B cell (primary cell): ENCODE results near the gene PFKFB3. TPM values are rescaled to one million over a fixed set of nuclear protein-coding genes. Genes with fewer than 3 reads are reported as not detected.

Source experiments
- ATAC-seq: fragments of 200-7000 bp; cut with Tn5 transposase; one replicate; pipeline ENCODE4 v1.10.0; 2021; ENCODE audit warnings: low read depth, mild to moderate bottlenecking, moderate number of reproducible peaks, moderate library complexity
- CTCF ChIA-PET: fragments of 350-600 bp; sonication (Branson Sonifier 250); formaldehyde crosslinking; loops from one replicate; lab custom pipeline; 2021; ENCODE audit warnings: antibody characterized with exemption, inconsistent platforms; lab: Charles Lee
- POLR2A ChIA-PET: fragments of 350-600 bp; sonication (Branson Sonifier 250); formaldehyde crosslinking; loops from one replicate; lab custom pipeline; 2021; ENCODE audit warnings: antibody characterized with exemption; lab: Charles Lee
- DNase-seq: peaks from one replicate; pipeline ENCODE4 v3.0.0; 2013
- H2AFZ ChIP-seq: 2 replicates; pipeline ENCODE4 v1.6.1; 2012; ENCODE audit warnings: mild to moderate bottlenecking, low read depth, low read length; ENCODE audit not compliant: insufficient read depth, poor library complexity, severe bottlenecking
- H3K27ac ChIP-seq, 2 donors: 1 replicate in 1 of 2; 2 replicates in 1 of 2; pipeline ENCODE4 v1.5.1; 2012 to 2013; ENCODE audit warnings: low read length in 2 of 2, mild to moderate bottlenecking in 2 of 2, moderate library complexity in 1 of 2
- H3K27me3 ChIP-seq, 4 experiments: fragments of 200-600 bp in 1 of 4; sonication (generic) in 1 of 4; replicated peaks in 1 of 4; 1 replicate in 2 of 4; 2 replicates in 2 of 4; pipeline versions ENCODE4 v1.6.1 to v1.7.0; 2013 to 2016; ENCODE audit warnings: low read length in 3 of 4, mild to moderate bottlenecking in 2 of 4, mixed read lengths in 1 of 4, moderate library complexity in 1 of 4; ENCODE audit not compliant: insufficient read depth in 4 of 4, control insufficient read depth in 3 of 4; ENCODE audit errors: control extremely low read depth in 1 of 4
- H3K36me3 ChIP-seq, 2 experiments: replicated peaks in 1 of 2; 1 replicate in 1 of 2; 2 replicates in 1 of 2; pipeline versions ENCODE4 v1.6.1 to v1.7.1; 2013; ENCODE audit warnings: low read length in 1 of 2; ENCODE audit not compliant: insufficient read depth in 2 of 2, control insufficient read depth in 1 of 2; ENCODE audit errors: control extremely low read depth in 1 of 2, extremely low read depth in 1 of 2
- H3K4me1 ChIP-seq, 2 donors: fragments of 200-600 bp in 1 of 2; sonication (generic) in 1 of 2; 1 replicate in 1 of 2; 2 replicates in 1 of 2; pipeline versions ENCODE4 v1.5.1 to v1.6.1; 2013 to 2017; ENCODE audit warnings: low read length in 2 of 2; ENCODE audit not compliant: control insufficient read depth in 2 of 2, insufficient read depth in 2 of 2
- H3K4me2 ChIP-seq: replicated peaks from 2 replicates; pipeline ENCODE3; 2012; ENCODE audit warnings: mild to moderate bottlenecking, low read depth, low read length; ENCODE audit not compliant: poor library complexity, severe bottlenecking
- H3K4me3 ChIP-seq, 5 experiments: fragments of 200-600 bp in 1 of 5; sonication (generic) in 1 of 5; 1 replicate in 3 of 5; 2 replicates in 2 of 5; pipeline versions ENCODE4 v1.5.1 to v1.7.0; 2011 to 2016; ENCODE audit warnings: low read length in 4 of 5, mild to moderate bottlenecking in 4 of 5, low read depth in 2 of 5, control low read depth in 1 of 5, moderate library complexity in 1 of 5; ENCODE audit not compliant: insufficient read depth in 1 of 5; ENCODE audit errors: control extremely low read depth in 1 of 5, extremely low read depth in 1 of 5
- H3K79me2 ChIP-seq: fragments of 200-600 bp; sonication (generic); one replicate; pipeline ENCODE4 v1.6.0; 2016; ENCODE audit warnings: low read length; ENCODE audit not compliant: control insufficient read depth, insufficient read depth
- H3K9ac ChIP-seq: fragments of 200-600 bp; sonication (generic); 2 replicates; pipeline ENCODE4 v1.6.1; 2017; ENCODE audit warnings: mild to moderate bottlenecking, low read length, moderate library complexity
- H3K9me3 ChIP-seq, 3 donors: one replicate each; pipeline versions ENCODE4 v1.6.1 to v1.7.1; 2013; ENCODE audit warnings: low read length in 2 of 3; ENCODE audit not compliant: control insufficient read depth in 2 of 3, insufficient read depth in 1 of 3; ENCODE audit errors: control extremely low read depth in 1 of 3
- H4K20me1 ChIP-seq: 2 replicates; pipeline ENCODE4 v1.6.0; 2012; ENCODE audit warnings: mild to moderate bottlenecking, low read length; ENCODE audit not compliant: insufficient read depth, control insufficient read depth, poor library complexity, severe bottlenecking
- H3K27ac Mint-ChIP-seq: one replicate; pipeline ENCODE4 v1.8.0; 2021; ENCODE audit warnings: mixed read lengths
- H3K27me3 Mint-ChIP-seq: one replicate; pipeline ENCODE4 v1.8.0; 2021; ENCODE audit warnings: mixed read lengths
- H3K4me1 Mint-ChIP-seq: one replicate; pipeline ENCODE4 v1.8.0; 2021; ENCODE audit warnings: mixed read lengths
- H3K4me3 Mint-ChIP-seq: one replicate; pipeline ENCODE4 v1.8.0; 2021; ENCODE audit warnings: mixed read lengths
- H3K9me3 Mint-ChIP-seq: one replicate; pipeline ENCODE4 v1.8.0; 2022; ENCODE audit warnings: mixed read lengths; ENCODE audit not compliant: insufficient read depth
- CTCF ChIP-seq: fragments of 200-600 bp; IDR thresholded peaks from one replicate; pipeline ENCODE4 v1.8.0; 2022; ENCODE audit warnings: antibody characterized with exemption, mild to moderate bottlenecking
- EZH2 ChIP-seq: IDR thresholded peaks from 2 replicates; pipeline ENCODE4 v1.6.1; 2012; ENCODE audit warnings: borderline replicate concordance, low read depth, mild to moderate bottlenecking, moderate library complexity, low read length; ENCODE audit not compliant: insufficient read depth, poor library complexity, severe bottlenecking
- WGBS: methylation state at CpG from one replicate; pipeline ENCODE4 v1.1.5; 2013; ENCODE audit warnings: missing lambda C conversion rate; ENCODE audit not compliant: insufficient coverage; 5-methylcytosine and 5-hydroxymethylcytosine counted together
- intact Hi-C: fragments of 100-400 bp; cut with micrococcal nuclease; formaldehyde crosslinking; loops from one replicate; pipeline ENCODE4 v1.10.0; 2022
- polyA plus RNA-seq: library from polyadenylated mRNA; depleted of rRNA; stranded (reverse); fragments of >200 nt; gene quantifications from 2 replicates; pipeline ENCODE4 v1.2.3, GENCODE V29; 2012
- total RNA-seq, 2 donors: library from RNA; stranded (reverse); fragments of 120-200 nt in 1 of 2; gene quantifications; 1 replicate in 1 of 2; 2 replicates in 1 of 2; pipeline versions ENCODE4 v1.2.3 to v1.2.4, GENCODE V29; 2013 to 2022

PFKFB3 gene
- total and polyA plus RNA-seq, 2 donors (not counting 1 experiment from before 2014, with no cell fraction given), result 13.2 to 239 TPM

GRCh38 chr10:6214612-6215011, 11.9 kb downstream of the PFKFB3 start:
- Histone ChIP-seq H3K27ac (no peak overlapping the region), H3K36me3 (peaks cover 8 to 58% of the 10 kb centered on the region in 2 experiments), H3K79me2 (peaks cover 27% of the 10 kb centered on the region), H3K4me2 (no peak overlapping the region), H3K9me3 (no peaks in the 10 kb centered on the region), H4K20me1 (peaks cover 28% of the 10 kb centered on the region), H2AFZ (no peak overlapping the region), H3K4me3 (no peak overlapping the region), H3K9ac (no peak overlapping the region), H3K27me3 (no peaks in the 10 kb centered on the region), H3K4me1 (no peaks in the 10 kb centered on the region)
- TF ChIP-seq EZH2 (no peak), CTCF (no peak)
- intact Hi-C loops, result no loop called here
- Mint-ChIP-seq H3K4me3 (no peak overlapping the region), H3K4me1 (peaks cover 12% of the 10 kb centered on the region), H3K9me3 (no peaks in the 10 kb centered on the region), H3K27me3 (no peaks in the 10 kb centered on the region), H3K27ac (no peak overlapping the region)
- DNase-seq, result no peak
- ChIA-PET CTCF (no interaction called here), POLR2A (interaction anchor here (0.5 to 0.6 kb wide), 2 partner anchors 15 to 88 kb away, joined by 3 to 5 read pairs; no protein-coding TSS in a partner anchor)
- no peak for ATAC-seq
- 97% methylated on average over 7 of the region's 7 CpGs for WGBS

GRCh38 chr10:6215241-6215640, 12.5 kb downstream of the PFKFB3 start:
- H3K4me1 Mint-ChIP-seq, result peaks cover 13% of the 10 kb centered on the region
- TF ChIP-seq CTCF, result no peak
- no peak for TF ChIP-seq EZH2
- intact Hi-C loops, result no loop called here
- H3K4me3 Mint-ChIP-seq, result no peak overlapping the region
- 98% methylated on average over 19 of the region's 19 CpGs for WGBS
- H3K9ac ChIP-seq, result no peak overlapping the region
- no peaks in the 10 kb centered on the region for H3K27me3 Mint-ChIP-seq
- no peak overlapping the region for H2AFZ ChIP-seq
- H3K4me3 ChIP-seq, result no peak overlapping the region
- peaks cover 2 to 3% of the 10 kb centered on the region in 2 donors for H3K4me1 ChIP-seq
- no peak overlapping the region for H3K27ac ChIP-seq
- H3K36me3 ChIP-seq, result peaks cover 8 to 60% of the 10 kb centered on the region in 2 experiments
- H3K9me3 Mint-ChIP-seq, result no peaks in the 10 kb centered on the region
- H3K4me2 ChIP-seq, result no peak overlapping the region
- H4K20me1 ChIP-seq, result peaks cover 28% of the 10 kb centered on the region
- DNase-seq (no peak), ATAC-seq (no peak)
- no peaks in the 10 kb centered on the region for H3K9me3 ChIP-seq
- CTCF ChIA-PET, result no interaction called here
- no peak overlapping the region for H3K27ac Mint-ChIP-seq
- H3K27me3 ChIP-seq, result no peaks in the 10 kb centered on the region
- POLR2A ChIA-PET, result interaction anchor here (0.5 to 0.6 kb wide), 2 partner anchors 14 to 87 kb away, joined by 3 to 5 read pairs; no protein-coding TSS in a partner anchor
- peaks cover 22% of the 10 kb centered on the region for H3K79me2 ChIP-seq
